Measurements from ENCODE around the gene ARPP21.

ARPP21 gene

GRCh38 chr3:35675206-35675605, 35.9 kb downstream of the ARPP21 start:
- FAIRE-seq (no peak), DNase-seq (ENCODE audit: low spot score) (no peak)

DNA sequence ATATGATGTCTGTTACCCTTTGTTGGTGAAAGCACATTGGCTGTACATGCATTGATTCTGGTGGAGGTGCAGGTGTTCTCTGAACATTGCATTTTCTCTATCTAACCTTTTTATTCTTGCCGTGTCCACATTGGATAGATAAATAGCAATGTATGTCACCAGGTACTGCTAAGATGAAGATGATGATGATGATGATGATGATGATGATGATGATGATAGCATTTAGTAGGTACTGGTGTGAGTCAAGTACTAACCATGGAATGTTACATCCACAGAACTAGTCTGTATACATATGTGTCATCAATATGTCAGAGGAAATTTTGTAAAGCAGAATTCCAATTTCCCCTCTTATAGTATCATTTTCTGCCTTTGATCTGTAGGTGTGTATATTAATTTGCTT, 36.3 kb downstream of the ARPP21 start:
- DNase-seq (ENCODE audit: low spot score): no peak
- FAIRE-seq: no peak

DNA sequence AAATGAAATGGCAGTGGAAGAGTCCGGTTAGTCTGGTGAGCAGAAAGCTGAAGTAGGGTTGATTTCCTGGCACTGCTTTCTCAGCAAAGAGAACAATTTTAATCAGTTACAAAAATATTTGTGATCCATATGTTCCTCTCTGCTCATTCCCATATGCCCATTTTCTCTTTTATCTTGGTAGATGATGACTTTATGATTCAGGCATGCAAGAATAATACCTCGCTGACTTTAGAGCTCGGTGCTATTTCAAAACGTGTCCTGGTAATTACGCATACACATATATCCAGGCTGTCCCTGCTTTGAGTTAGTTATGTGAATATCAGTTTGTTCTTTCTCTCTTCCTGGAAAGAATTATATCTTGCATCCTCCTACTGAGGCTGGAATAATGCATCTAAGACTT, 38.5 kb downstream of the ARPP21 start:
- FAIRE-seq (no peak), DNase-seq (ENCODE audit: low spot score) (no peak)

DNA sequence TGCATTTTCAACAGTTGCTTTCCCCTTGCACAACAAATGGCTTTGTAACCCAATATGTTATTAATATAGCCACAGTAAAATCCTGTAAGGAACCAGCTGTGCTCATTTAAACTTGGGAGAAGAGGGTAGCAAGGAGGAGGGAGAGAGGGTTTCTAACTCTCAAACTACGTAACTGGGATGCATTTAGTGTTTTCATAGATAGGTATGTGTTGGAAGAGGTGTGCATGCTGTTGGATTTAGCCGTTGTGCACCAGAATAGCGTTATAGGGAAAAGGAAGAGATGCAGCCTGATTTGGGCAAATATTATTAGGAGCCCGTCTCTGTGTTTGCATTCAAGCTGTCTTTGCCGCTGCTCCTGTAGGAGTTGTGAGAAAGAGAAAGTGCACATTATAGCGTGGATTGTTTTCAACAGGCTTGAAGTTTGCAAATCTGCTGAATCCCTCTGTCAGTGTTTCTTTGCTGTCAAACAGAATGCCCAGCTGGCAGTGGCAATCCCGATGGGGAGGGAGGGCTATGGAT, 39.4 kb downstream of the ARPP21 start:
- no peak for FAIRE-seq
- no peak for DNase-seq (ENCODE audit: low spot score)

- FAIRE-seq: no peak
- DNase-seq (ENCODE audit: low spot score): no peak
Observed at GRCh38 chr3:35679409-35680080, 40.2 kb downstream of the ARPP21 start.

DNA sequence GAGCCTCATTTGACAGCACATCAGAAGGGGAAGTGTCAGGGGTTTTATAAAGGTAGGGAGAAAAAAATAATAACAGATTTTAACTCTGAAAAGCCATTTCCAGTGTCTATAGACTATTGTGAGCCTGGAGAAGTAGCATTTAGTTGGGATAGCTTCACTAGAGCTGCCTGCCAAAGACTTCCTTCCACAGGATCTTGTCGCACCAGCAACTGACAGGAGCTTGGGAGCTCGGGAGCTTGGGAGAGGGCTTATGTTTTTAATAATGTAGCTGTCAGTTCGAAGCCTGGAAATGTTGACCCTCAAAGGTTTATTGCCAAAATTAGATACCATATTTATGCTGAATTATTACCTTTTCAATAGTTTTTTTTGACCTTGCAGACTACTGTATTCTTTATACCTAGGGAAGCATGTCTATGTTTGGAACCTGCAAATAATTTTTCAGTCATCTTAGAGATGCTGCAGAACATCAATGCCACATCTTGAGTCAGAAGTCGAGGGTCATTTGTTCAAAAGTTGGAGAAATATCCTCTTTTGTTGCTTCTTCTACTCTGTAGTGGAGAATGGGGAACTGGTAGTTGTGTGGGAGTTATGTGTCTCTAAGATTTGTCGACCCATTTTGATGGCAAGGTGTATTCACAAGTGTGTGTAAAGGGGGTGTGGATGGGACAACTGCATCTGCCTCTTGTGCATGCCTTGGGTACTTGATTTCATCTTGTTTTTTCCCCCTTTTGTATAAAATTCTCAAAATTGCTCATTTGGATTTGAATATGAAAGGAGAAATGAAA, 41.7 kb downstream of the ARPP21 start:
- FAIRE-seq: no peak
- no peak for DNase-seq (ENCODE audit: low spot score)

DNA sequence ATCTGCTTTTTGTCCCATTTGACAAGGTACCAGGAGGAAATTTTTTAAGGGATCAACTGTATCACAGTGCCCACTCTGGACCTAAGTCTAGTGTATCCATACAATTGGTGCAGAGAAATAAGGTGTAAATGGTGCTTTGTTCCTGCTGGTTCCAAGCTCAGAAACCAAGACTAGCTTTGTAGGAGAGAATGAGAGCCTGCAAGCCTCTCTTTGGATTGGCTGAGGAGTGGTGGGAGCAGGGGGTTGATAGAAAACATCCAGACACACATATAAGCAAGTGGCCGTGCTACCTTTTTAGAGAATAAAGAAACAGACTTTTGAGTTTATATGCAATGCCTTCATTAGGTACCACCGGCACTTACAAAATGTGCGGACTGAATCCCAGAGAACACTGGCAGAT, 45.8 kb downstream of the ARPP21 start:
- no peak for FAIRE-seq
- no peak for DNase-seq (ENCODE audit: low spot score)

DNA sequence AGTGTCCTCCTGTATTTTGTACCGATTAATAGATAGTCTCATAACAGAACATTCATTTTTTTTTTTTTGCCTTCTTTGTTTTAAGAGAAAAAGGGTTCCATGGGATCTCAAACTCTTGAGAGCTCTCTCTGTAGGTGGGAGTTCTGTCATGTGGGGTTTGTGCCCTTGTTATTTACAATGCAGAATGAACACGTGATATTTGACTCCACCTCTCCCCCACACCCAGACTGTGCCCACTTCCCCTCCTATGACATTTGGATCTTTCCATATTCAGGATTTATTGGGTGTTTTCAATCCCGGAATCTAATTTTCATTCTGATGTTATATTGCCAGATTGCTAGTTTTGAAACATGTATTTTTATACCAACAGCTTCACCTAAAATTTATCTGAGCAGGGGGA, 49.5 kb downstream of the ARPP21 start:
- no peak for DNase-seq (ENCODE audit: low spot score)
- no peak for FAIRE-seq

DNA sequence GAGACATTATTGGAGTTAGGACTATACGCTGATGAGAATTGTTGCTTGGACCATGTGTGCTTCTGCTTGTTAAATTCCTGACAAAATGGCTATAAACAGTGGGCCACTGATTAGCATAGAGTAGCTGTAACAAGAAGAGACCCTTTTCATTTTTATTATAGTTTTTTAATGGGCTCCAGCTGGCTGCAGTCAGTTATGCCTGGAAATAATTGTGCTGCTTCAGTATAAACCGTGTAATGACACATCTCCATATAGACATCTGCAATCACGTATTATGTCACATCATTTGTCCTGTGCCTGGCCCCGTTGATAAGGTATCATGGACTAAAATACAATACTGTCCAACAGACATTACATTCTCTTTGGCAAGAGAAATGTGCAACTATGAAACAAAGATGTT, 50.9 kb downstream of the ARPP21 start:
- DNase-seq (ENCODE audit: low spot score): no peak

GRCh38 chr3:35705904-35706303, 66.6 kb downstream of the ARPP21 start:
- no peak for DNase-seq (ENCODE audit: low spot score)
- no peak for FAIRE-seq

More for the DNA sequence above, 50.9 kb downstream of the ARPP21 start:
- FAIRE-seq: no peak

DNA sequence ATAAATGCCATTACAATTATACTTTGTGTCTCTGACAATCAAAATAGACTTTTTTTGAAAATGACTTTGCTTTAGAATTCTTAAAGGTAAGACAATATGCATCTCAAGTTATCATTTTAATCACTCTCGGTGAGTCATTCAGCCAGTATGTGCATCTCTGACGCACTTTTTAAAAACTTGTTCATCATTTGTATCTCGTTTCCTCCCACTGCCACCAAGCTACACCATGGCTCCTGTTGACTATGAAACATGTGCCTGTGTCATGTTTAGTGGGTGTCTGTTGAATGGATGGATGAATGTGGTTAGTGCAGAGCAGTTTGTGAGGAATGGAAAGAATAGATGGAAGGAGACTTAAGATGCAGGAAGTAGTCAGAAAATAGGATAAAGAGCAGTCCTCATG, 68.6 kb downstream of the ARPP21 start:
- DNase-seq (ENCODE audit: low spot score): peak; percentile 13

DNA sequence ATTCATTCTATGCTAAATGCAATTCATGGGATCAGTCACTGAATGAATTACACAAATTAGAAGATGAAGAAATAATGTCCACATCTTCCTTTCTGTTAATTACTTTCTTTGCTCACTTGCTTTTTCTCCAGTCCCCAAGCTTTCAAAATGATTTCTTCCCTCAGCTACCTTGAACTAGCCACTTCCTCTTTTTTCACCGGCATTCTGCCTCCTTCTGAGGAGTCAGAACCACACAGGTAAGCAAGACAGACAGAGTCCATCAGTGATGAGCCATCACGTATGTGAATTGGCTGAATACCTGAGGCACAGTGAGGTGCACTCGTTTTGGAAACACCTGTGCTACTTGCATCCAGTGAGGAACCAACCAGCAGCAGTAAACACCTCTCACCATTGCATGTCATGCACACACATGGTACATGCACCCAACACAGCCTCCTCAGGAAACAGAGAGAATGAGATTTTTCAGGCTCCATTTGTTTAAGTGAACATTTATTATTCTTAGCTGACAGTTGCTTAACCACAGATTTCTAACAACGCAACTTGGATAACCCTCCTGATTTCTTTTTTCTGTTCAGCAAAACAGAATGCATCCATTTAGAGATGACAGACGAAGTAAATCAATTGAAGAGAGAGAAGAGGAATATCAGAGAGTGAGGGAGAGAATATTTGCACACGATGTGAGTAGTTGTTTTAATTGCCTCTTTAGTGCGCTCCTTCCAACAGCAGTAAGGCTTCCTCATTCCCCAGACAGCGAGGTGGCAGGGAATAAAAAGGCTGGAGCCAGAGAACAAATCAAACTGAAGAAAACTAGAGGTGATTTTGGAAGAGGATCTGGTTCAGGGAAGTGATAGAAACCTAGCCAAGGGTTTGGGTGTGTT, 69.3 kb downstream of the ARPP21 start:
- FAIRE-seq (no peak), DNase-seq (ENCODE audit: low spot score) (no peak)

More for the DNA sequence above, 68.6 kb downstream of the ARPP21 start:
- FAIRE-seq: no peak

DNA sequence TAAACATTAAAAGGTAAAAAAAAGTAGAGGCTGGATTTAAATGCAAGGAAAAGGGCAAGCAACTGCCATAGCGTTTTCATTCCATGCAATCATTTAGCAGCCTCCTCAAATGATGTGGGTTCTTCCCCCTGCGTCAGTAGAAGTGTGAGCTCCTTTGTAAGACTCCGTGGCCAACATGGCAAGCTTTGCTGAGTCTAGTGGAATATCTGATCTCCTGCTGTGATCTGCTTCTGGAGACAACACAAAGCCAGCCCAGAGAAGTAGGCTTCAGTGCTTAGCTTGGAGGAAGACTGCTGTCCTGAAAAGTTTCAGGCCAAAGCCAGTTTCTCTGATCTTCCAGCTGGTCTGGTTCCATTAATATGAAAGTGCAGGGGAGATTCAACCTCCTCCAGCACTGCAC, 70.4 kb downstream of the ARPP21 start:
- no peak for FAIRE-seq
- no peak for DNase-seq (ENCODE audit: low spot score)

- no peak for FAIRE-seq
Observed at GRCh38 chr3:35710554-35710953, 71.2 kb downstream of the ARPP21 start.

GRCh38 chr3:35718921-35719320, 79.6 kb downstream of the ARPP21 start:
- DNase-seq (ENCODE audit: low spot score) (no peak), FAIRE-seq (no peak)

More at GRCh38 chr3:35710554-35710953, 71.2 kb downstream of the ARPP21 start:
- DNase-seq (ENCODE audit: low spot score): no peak

DNA sequence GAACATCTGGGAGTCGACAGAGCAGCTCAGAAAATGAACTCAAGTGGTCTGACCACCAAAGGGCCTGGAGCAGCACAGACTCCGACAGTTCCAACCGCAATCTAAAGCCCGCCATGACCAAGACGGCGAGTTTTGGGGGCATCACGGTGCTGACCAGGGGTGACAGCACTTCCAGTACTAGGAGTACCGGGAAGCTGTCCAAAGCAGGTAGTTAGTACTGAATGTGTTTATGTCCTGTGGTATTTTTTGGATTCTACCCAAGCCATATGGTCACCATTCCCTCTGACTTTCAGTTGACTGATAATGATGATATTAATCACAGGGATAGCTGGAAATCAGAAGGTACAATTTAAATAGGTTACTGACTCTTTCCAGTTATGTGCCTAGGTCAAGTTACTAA, 82.3 kb downstream of the ARPP21 start:
- DNase-seq (ENCODE audit: low spot score) (no peak), FAIRE-seq (no peak)

DNA sequence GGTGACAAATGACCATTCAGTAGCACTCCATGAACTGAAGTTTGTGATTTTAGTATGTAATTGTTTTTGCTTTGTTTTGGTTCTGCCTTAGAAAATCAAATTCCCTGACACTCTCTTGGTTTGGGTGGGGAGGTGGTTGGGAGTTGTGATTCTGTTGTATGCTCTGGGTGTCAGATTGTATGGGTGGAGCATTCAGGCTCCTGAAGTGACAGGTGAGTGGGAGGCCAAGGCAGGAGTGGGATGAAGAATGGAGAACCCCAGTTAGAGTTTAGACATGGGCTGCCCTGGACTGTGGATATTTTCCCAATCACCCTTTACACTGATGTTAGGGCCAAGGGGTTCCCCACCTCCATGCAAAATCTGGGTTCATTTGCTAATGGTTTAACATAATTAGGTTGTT, 83.6 kb downstream of the ARPP21 start:
- DNase-seq (ENCODE audit: low spot score) (no peak), FAIRE-seq (no peak)

GRCh38 chr3:35723480-35724097, 84.3 kb downstream of the ARPP21 start:
- DNase-seq (ENCODE audit: low spot score) (no peak), FAIRE-seq (no peak)

DNA sequence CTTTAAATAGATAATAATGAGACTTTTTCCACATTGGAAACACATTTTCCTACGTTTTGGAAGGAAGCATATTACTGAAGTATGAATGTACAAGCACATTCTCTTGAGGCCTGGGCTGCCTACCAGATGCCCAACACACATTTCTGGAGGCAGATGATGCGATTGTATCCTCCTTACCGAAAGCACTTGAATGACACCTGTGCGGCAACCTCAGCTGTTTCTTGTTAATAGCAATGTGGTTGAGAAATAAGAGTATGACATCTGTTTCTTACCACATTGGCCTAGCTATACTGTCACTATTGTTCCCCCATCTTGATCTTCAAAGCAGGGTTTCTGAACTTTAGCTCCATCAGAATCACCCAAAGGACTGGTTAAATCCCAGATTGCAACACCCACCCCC, 84.8 kb downstream of the ARPP21 start:
- DNase-seq (ENCODE audit: low spot score) (no peak), FAIRE-seq (no peak)

DNA sequence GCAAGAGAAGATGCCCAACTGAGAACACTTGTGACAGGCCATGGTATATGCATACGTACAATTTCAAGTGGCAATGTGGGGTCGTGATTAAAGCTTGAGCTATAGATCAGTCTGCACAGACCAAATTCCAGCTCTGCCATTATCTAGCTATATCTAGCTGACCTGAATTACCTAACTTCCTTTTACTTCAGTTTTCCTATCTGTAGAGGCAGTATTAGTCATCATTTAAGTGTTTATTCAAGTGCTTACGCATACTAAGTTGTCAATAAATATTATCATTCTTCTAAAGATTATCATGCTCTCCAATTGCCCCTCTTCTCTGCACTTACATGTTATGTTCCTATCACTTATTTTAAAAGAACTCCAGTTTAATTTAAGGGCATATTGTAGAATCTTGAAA, 87.9 kb downstream of the ARPP21 start:
- DNase-seq (ENCODE audit: low spot score): no peak
- FAIRE-seq: no peak

- no peak for DNase-seq (ENCODE audit: low spot score)
- no peak for FAIRE-seq
Observed at GRCh38 chr3:35733341-35733740, 94.0 kb downstream of the ARPP21 start.

Data from urothelium cell line (cell line).